NT2/D1 (cell line): ENCODE results near the gene RAI1.

ENCODE experiments used
- YY1 ChIP-seq: IDR thresholded peaks from 2 replicates; pipeline ENCODE4 v1.6.1; 2011; ENCODE audit not compliant: insufficient read length, insufficient read depth
- ZNF274 ChIP-seq: IDR thresholded peaks from 2 replicates; pipeline ENCODE4 v1.6.1; 2011; ENCODE audit warnings: mild to moderate bottlenecking, low read depth, low read length

- TF ChIP-seq ZNF274 (no peak), YY1 (no peak)
Measured at GRCh38 chr17:17757391-17757791, 76.1 kb downstream of the RAI1 start.
